GM19467 (cell line): ENCODE results near the gene FAM83G.
"Not testable (repeated sequence)": the region's sequence is repeated elsewhere in the genome, so short reads cannot be mapped to it uniquely, and the experiment has no call there.

ENCODE experiments used
- ATAC-seq: cut with Tn5 transposase; IDR thresholded peaks from one replicate; pipeline ENCODE4 v1.9.1; 2021; ENCODE audit warnings: mild to moderate bottlenecking, moderate library complexity; ENCODE audit not compliant: unreplicated experiment

The FAM83G gene

DNA sequence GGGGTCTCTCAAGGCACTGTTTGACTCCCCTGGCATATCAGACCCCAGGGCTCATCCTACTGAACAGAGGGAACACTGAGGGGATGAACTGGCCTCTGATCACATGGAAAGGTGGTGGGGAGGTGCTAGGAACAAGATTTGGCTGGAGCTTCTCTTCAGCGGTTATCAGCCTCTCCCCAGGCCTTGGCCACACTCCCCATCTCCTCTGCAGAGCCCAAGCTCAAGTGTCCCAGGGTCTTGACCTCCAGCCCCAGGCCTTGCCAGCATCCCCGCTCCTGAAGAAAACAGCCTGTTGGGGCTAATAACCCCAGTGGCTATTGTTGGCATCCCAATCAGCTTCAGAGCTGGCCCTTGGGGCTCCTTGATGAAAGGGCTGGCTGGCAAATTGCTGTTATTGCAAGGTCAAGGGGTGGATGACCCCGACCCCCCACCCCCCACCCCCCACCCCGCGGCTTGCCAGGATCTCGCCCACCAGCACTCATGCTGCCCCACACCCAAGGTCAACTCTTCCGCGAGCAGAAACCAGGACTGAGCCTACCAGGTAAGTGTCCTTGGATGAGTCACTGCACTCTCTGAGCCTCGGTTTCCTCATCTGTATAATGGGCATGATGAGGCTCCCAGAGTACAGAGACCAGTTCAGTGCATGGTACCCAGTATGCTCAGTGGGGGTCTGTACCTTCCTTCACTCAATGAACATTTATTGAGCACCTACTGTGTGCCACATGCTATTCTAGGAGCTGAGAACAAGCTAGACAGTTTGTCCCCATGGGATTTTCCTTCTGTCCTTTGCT, 18.8 kb upstream of the FAM83G start:
- ATAC-seq, result no peak

DNA sequence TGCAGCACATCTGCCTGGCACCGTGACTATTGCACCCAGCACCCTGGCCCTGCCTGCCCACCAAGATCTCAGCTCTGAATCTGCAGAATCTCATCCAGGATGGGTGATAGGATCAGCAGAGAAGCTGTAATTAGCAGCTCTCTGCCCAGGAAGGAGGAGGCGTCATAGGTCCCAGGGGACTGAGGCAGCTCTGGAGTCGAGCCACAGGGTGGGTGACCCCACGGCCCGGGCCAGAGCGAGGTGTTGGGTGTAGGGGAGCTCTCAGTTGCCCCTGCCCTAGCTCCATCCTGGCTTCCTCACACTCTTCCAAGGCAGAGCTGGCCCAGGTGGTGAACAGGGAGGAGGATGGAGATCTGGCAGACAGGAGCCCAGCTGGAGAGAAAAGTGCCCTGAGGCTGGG, 18.2 kb upstream of the FAM83G start:
- no peak for ATAC-seq

- ATAC-seq, result no peak
Observed at GRCh38 chr17:19022128-19022527, 17.6 kb upstream of the FAM83G start.

GRCh38 chr17:19021622-19022083, 17.1 kb upstream of the FAM83G start:
- no peak for ATAC-seq

- not testable (repeated sequence) for ATAC-seq
Observed at GRCh38 chr17:19021011-19021621, 16.6 kb upstream of the FAM83G start.

DNA sequence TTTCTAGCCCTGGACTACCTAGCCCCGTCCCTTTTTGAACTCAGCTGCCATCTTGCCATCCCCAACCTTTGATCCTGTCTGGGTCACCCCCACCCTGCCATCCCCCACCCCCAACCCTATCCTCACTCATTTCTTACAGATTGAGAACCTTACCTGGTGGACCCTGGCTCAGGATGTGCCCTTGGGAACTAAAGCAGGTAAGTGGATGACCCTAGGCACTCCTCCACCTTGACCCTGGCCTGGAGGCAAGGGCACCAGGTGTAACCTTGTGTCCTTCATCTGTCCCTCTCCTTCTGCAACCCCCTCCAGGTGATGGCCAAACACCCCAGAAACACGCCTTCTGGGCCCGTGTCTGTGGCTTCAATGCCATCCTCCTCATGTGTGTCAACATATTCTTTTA, 15.5 kb upstream of the FAM83G start:
- no peak for ATAC-seq

DNA sequence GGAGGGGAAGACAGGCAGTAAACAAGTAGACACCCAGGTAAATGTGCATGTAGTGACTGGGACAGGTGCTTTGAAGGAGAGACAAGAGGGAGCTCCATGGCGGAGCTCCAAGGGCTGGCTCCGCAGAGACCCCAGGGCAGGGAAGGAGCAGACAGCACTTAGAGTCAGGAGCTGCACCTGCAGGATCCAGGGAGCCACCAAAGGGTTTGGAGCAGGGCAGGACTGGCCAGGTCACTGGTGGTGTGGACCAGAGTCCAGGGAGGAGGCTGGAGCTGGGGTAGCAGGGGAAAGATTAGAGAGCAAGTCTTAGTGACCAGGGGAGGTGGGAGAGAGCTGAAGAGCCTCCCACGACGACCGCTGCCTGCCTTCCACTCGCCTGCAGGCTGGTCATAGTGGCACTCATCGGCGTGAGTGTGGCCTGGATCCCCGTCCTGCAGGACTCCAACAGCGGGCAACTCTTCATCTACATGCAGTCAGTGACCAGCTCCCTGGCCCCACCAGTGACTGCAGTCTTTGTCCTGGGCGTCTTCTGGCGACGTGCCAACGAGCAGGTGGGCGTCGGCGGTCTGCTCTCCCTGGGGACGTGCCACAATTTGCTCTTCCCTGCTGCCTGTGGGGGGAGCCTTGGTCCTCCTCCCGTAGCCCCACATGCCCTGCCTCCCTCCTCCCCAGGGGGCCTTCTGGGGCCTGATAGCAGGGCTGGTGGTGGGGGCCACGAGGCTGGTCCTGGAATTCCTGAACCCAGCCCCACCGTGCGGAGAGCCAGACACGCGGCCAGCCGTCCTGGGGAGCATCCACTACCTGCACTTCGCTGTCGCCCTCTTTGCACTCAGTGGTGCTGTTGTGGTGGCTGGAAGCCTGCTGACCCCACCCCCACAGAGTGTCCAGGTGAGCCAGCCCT, 14.7 kb upstream of the FAM83G start:
- ATAC-seq, result no peak

GRCh38 chr17:19018600-19018950, 14.0 kb upstream of the FAM83G start:
- ATAC-seq, result no peak

DNA sequence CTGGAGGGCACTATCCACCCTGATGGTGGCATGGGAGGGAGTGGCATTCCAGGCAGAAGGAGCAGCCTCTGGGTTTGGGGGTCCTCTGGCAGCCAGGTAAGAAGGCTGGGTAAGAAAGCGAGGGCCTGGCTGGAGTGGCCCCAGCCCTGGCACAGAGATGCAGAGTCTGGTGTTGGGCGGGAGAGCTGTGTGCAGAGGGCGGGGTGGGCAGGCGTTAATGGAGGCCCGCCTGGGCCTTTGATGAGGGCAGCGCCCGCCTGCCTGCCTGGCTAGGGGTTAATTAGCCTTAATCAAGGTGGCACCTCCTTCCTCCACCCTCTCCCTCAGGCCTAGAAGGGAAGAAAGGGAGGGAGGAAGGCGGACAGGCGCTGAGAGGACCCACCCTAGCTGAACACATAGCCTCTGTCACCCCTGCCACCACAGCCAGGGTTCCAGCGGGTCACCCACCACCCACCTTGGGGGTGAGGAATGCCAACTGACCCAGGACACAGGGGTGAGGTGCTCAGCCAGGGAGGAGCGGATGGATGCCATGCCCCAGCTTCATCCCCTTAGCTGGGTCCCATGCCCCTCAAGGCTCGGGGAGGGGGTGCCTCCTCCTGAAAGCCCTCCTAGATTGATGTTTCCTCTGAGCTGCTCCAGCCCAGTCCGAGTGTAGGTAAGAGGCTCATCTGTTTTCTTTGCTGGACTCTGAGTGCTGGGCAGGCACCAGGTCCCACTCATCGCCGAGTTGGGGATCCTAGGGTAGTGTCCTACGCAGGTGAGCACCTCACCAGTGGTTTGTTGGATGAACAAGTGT, 13.4 kb upstream of the FAM83G start:
- no peak for ATAC-seq

DNA sequence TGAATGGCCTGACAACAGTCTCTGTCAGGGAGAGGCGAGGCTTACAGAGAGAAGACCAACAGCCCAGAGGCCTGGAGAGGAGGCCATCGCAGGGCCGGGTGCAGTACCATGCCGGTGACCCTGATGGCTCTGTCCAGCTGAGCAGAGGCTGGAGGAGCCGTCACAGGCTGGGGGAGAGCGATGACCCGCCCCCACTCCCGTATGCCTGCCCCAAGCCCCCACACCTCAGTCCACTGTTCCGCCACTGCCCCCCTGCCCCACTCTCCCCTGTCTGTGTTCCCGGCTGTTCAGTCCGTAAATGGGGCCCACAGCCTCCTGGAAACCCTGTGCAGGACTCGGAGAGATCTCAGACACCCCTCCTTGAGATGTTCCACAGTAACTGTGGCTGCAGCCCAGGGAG, 12.8 kb upstream of the FAM83G start:
- ATAC-seq, result no peak

DNA sequence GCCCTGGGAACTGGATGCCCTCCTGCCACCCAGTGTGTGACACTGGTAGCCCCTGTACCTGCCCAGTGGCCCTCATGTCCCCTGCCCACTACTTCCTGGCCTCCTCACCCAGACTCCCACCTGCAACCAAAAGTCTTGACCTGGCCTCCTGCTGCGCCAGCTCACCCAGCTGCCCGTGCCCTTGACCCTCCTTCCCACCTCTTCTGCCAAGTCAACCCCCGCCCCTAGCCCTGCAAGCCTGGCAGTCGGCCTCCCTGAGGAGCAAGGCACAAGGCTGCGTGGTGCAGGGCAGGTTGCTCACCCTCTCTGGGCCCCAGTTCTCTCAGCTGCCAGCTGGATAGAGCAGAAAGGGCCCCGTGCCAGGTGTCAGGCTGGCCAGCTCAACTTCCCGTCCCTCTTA, 12.3 kb upstream of the FAM83G start:
- no peak for ATAC-seq

DNA sequence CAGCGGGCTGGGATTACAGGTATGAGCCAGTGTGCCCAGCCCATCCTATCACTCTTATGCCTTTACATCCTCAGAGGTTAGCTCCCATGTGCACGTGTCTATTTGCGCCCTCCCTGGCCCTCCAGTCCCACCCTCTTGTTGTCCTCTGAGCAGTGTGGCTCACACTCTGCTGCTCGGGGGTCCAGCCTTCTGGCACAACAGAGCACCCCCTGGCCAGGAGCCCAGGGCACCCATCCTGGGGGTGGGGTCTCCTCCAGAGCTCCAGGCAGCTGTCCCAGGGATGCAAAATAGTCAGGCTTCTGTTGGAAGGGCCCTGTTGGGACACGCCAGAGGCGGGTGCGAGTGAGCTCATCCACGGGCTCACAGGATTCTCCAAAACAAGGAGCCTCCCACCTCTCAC, 11.7 kb upstream of the FAM83G start:
- ATAC-seq, result no peak

- ATAC-seq, result no peak
Observed at GRCh38 chr17:19015428-19015827, 10.9 kb upstream of the FAM83G start.

- ATAC-seq, result no peak
Observed at GRCh38 chr17:19014628-19015215, 10.2 kb upstream of the FAM83G start.

- no peak for ATAC-seq
Observed at GRCh38 chr17:19013806-19014627, 9.5 kb upstream of the FAM83G start.

GRCh38 chr17:19013226-19013625, 8.7 kb upstream of the FAM83G start:
- no peak for ATAC-seq

GRCh38 chr17:19012171-19013080, 7.9 kb upstream of the FAM83G start:
- ATAC-seq, result no peak

DNA sequence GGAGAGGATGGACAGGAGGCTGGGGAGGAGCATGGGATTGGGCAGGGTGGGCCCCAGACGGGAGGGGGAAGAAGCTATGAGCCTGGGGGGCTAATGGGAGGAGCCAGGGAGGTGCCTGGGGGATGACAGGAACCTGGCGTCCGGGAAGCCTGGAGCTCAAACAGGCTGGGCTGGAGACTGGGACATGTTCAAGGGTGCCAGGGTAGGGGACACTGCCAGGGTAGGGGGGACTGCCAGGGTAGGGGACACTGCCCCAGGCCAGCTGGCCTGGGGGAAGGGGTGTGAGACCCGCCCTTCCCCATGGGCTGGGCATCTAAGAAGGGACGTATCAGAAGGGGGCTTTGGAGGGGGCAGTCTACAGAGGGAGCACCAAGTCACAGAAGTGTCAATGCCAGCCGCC, 7.0 kb upstream of the FAM83G start:
- no peak for ATAC-seq
